GM19395 (cell line): ENCODE data around the gene MT1G.
"Not testable (repeated sequence)": the region's sequence is repeated elsewhere in the genome, so short reads cannot be mapped to it uniquely, and the experiment has no call there.

Experiments used
- ATAC-seq: cut with Tn5 transposase; IDR thresholded peaks from one replicate; pipeline ENCODE4 v1.9.1; 2021; ENCODE audit warnings: mild to moderate bottlenecking, moderate library complexity; ENCODE audit not compliant: unreplicated experiment

MT1G gene

GRCh38 chr16:56665286-56666261 is 2.3 kb downstream of the MT1G start:
- ATAC-seq, result not testable (repeated sequence)

- ATAC-seq, result no peak
Measured at GRCh38 chr16:56664506-56664905, 3.4 kb downstream of the MT1G start.

GRCh38 chr16:56662357-56663354 is 5.2 kb downstream of the MT1G start:
- ATAC-seq, result no peak

- no peak for ATAC-seq
Measured at GRCh38 chr16:56658327-56658875, 9.5 kb downstream of the MT1G start.

- ATAC-seq, result no peak
Measured at GRCh38 chr16:56657555-56658326, 10.1 kb downstream of the MT1G start, which contains the start of gene MT1F. Gene MT1F (plus strand): TSS chr16:56657959. CDS start chr16:56658059, 100 bp downstream.

- no peak for ATAC-seq
Measured at GRCh38 chr16:56653218-56653617, 14.6 kb downstream of the MT1G start.

- no peak for ATAC-seq
Measured at GRCh38 chr16:56652600-56652999, 15.3 kb downstream of the MT1G start.

GRCh38 chr16:56651586-56651985 is 16.3 kb downstream of the MT1G start, which contains the start of gene MT1B:
Gene MT1B (plus strand): TSS chr16:56651886. CDS start chr16:56651954, 68 bp downstream.
- ATAC-seq, result no peak

- no peak for ATAC-seq
Measured at GRCh38 chr16:56649820-56650219, 18.0 kb downstream of the MT1G start.

- ATAC-seq, result no peak
Measured at GRCh38 chr16:56649271-56649670, 18.6 kb downstream of the MT1G start.

- ATAC-seq, result no peak
Measured at GRCh38 chr16:56647641-56648431, 20.0 kb downstream of the MT1G start.

GRCh38 chr16:56645838-56646237 is 22.0 kb downstream of the MT1G start:
- no peak for ATAC-seq

GRCh38 chr16:56645311-56645710 is 22.6 kb downstream of the MT1G start:
- ATAC-seq, result no peak

- ATAC-seq, result no peak
Measured at GRCh38 chr16:56643833-56644232, 24.0 kb downstream of the MT1G start.

GRCh38 chr16:56643080-56643778 is 24.6 kb downstream of the MT1G start:
- no peak for ATAC-seq

- ATAC-seq, result no peak
Measured at GRCh38 chr16:56641166-56641565, 26.7 kb downstream of the MT1G start.

- no peak for ATAC-seq
Measured at GRCh38 chr16:56640076-56640475, 27.8 kb downstream of the MT1G start.

GRCh38 chr16:56639045-56639444 is 28.8 kb downstream of the MT1G start:
- no peak for ATAC-seq
